Measurements from ENCODE around the gene SLC1A2. TPM values are rescaled to one million over a fixed set of nuclear protein-coding genes. Genes with fewer than 3 reads are reported as not detected.

The SLC1A2 gene
- total RNA-seq, 1 donor from 2014 or later, result 0.10 TPM

- peaks cover 9% of the 10 kb centered on the region for H3K4me1 Mint-ChIP-seq (ENCODE audit: low read depth)
- no peaks in the 10 kb centered on the region for H3K27me3 Mint-ChIP-seq (ENCODE audit: low read depth)
- H3K9me3 Mint-ChIP-seq (ENCODE audit: low read depth), result peaks cover 8% of the 10 kb centered on the region
- H3K4me3 Mint-ChIP-seq (ENCODE audit: unreplicated experiment), result no peak overlapping the region
- DNase-seq (ENCODE audit: low spot score), result no peak
- H3K27ac Mint-ChIP-seq (ENCODE audit: unreplicated experiment), result no peak overlapping the region
- H3K36me3 Mint-ChIP-seq (ENCODE audit: low read depth), result peaks cover 1% of the 10 kb centered on the region
- no peak for TF ChIP-seq CTCF (IDR thresholded peaks at IDR 0.05)
Observed at GRCh38 chr11:35332524-35332923, 86.8 kb downstream of the SLC1A2 start.

GRCh38 chr11:35330931-35331330 is 88.4 kb downstream of the SLC1A2 start:
- Mint-ChIP-seq H3K36me3 (ENCODE audit: low read depth) (peaks cover 1% of the 10 kb centered on the region), H3K27ac (ENCODE audit: unreplicated experiment) (no peak overlapping the region), H3K9me3 (ENCODE audit: low read depth) (peaks cover 4% of the 10 kb centered on the region), H3K4me1 (ENCODE audit: low read depth) (no peaks in the 10 kb centered on the region), H3K27me3 (ENCODE audit: low read depth) (no peaks in the 10 kb centered on the region), H3K4me3 (ENCODE audit: unreplicated experiment) (no peak overlapping the region)
- no peak for DNase-seq (ENCODE audit: low spot score)
- TF ChIP-seq CTCF (IDR thresholded peaks at IDR 0.05), result no peak

GRCh38 chr11:35330156-35330889 is 89.0 kb downstream of the SLC1A2 start:
- DNase-seq (ENCODE audit: low spot score), result no peak
- peaks cover 1% of the 10 kb centered on the region for H3K36me3 Mint-ChIP-seq (ENCODE audit: low read depth)
- H3K27me3 Mint-ChIP-seq (ENCODE audit: low read depth), result no peaks in the 10 kb centered on the region
- no peak for TF ChIP-seq CTCF (IDR thresholded peaks at IDR 0.05)
- no peaks in the 10 kb centered on the region for H3K4me1 Mint-ChIP-seq (ENCODE audit: low read depth)
- peaks cover 4% of the 10 kb centered on the region for H3K9me3 Mint-ChIP-seq (ENCODE audit: low read depth)
- no peak overlapping the region for H3K4me3 Mint-ChIP-seq (ENCODE audit: unreplicated experiment)
- H3K27ac Mint-ChIP-seq (ENCODE audit: unreplicated experiment), result no peak overlapping the region

GRCh38 chr11:35327829-35328228 is 91.5 kb downstream of the SLC1A2 start:
- H3K27me3 Mint-ChIP-seq (ENCODE audit: low read depth), result no peaks in the 10 kb centered on the region
- peaks cover 4% of the 10 kb centered on the region for H3K9me3 Mint-ChIP-seq (ENCODE audit: low read depth)
- no peak for TF ChIP-seq CTCF (IDR thresholded peaks at IDR 0.05)
- no peak overlapping the region for H3K27ac Mint-ChIP-seq (ENCODE audit: unreplicated experiment)
- peaks cover 1% of the 10 kb centered on the region for H3K36me3 Mint-ChIP-seq (ENCODE audit: low read depth)
- H3K4me3 Mint-ChIP-seq (ENCODE audit: unreplicated experiment), result no peak overlapping the region
- H3K4me1 Mint-ChIP-seq (ENCODE audit: low read depth), result peaks cover 8% of the 10 kb centered on the region
- no peak for DNase-seq (ENCODE audit: low spot score)

- Mint-ChIP-seq H3K27ac (ENCODE audit: unreplicated experiment) (no peak overlapping the region), H3K36me3 (ENCODE audit: low read depth) (peaks cover 1% of the 10 kb centered on the region), H3K27me3 (ENCODE audit: low read depth) (no peaks in the 10 kb centered on the region), H3K9me3 (ENCODE audit: low read depth) (no peaks in the 10 kb centered on the region), H3K4me3 (ENCODE audit: unreplicated experiment) (no peak overlapping the region), H3K4me1 (ENCODE audit: low read depth) (peaks cover 14% of the 10 kb centered on the region)
- no peak for TF ChIP-seq CTCF (IDR thresholded peaks at IDR 0.05)
- no peak for DNase-seq (ENCODE audit: low spot score)
Observed at GRCh38 chr11:35326266-35326879, 93.0 kb downstream of the SLC1A2 start.

Measured in chondrocyte (in vitro differentiated cells).